B cell (primary cell): ENCODE results near the gene ARHGEF38. TPM values are rescaled to one million over a fixed set of nuclear protein-coding genes. Genes with fewer than 3 reads are reported as not detected.

Experiments
- ATAC-seq: fragments of 200-7000 bp; cut with Tn5 transposase; one replicate; pipeline ENCODE4 v1.10.0; 2021; ENCODE audit warnings: low read depth, mild to moderate bottlenecking, moderate number of reproducible peaks, moderate library complexity
- CTCF ChIA-PET: fragments of 350-600 bp; sonication (Branson Sonifier 250); formaldehyde crosslinking; loops from one replicate; lab custom pipeline; 2021; ENCODE audit warnings: antibody characterized with exemption, inconsistent platforms; lab: Charles Lee
- POLR2A ChIA-PET: fragments of 350-600 bp; sonication (Branson Sonifier 250); formaldehyde crosslinking; loops from one replicate; lab custom pipeline; 2021; ENCODE audit warnings: antibody characterized with exemption; lab: Charles Lee
- DNase-seq: peaks from one replicate; pipeline ENCODE4 v3.0.0; 2013
- H2AFZ ChIP-seq: 2 replicates; pipeline ENCODE4 v1.6.1; 2012; ENCODE audit warnings: mild to moderate bottlenecking, low read depth, low read length; ENCODE audit not compliant: insufficient read depth, poor library complexity, severe bottlenecking
- H3K27ac ChIP-seq, 2 donors: 1 replicate in 1 of 2; 2 replicates in 1 of 2; pipeline ENCODE4 v1.5.1; 2012 to 2013; ENCODE audit warnings: low read length in 2 of 2, mild to moderate bottlenecking in 2 of 2, moderate library complexity in 1 of 2
- H3K27me3 ChIP-seq, 4 experiments: fragments of 200-600 bp in 1 of 4; sonication (generic) in 1 of 4; replicated peaks in 1 of 4; 1 replicate in 2 of 4; 2 replicates in 2 of 4; pipeline versions ENCODE4 v1.6.1 to v1.7.0; 2013 to 2016; ENCODE audit warnings: low read length in 3 of 4, mild to moderate bottlenecking in 2 of 4, mixed read lengths in 1 of 4, moderate library complexity in 1 of 4; ENCODE audit not compliant: insufficient read depth in 4 of 4, control insufficient read depth in 3 of 4; ENCODE audit errors: control extremely low read depth in 1 of 4
- H3K36me3 ChIP-seq, 2 experiments: replicated peaks in 1 of 2; 1 replicate in 1 of 2; 2 replicates in 1 of 2; pipeline versions ENCODE4 v1.6.1 to v1.7.1; 2013; ENCODE audit warnings: low read length in 1 of 2; ENCODE audit not compliant: insufficient read depth in 2 of 2, control insufficient read depth in 1 of 2; ENCODE audit errors: control extremely low read depth in 1 of 2, extremely low read depth in 1 of 2
- H3K4me1 ChIP-seq, 2 donors: fragments of 200-600 bp in 1 of 2; sonication (generic) in 1 of 2; 1 replicate in 1 of 2; 2 replicates in 1 of 2; pipeline versions ENCODE4 v1.5.1 to v1.6.1; 2013 to 2017; ENCODE audit warnings: low read length in 2 of 2; ENCODE audit not compliant: control insufficient read depth in 2 of 2, insufficient read depth in 2 of 2
- H3K4me2 ChIP-seq: replicated peaks from 2 replicates; pipeline ENCODE3; 2012; ENCODE audit warnings: mild to moderate bottlenecking, low read depth, low read length; ENCODE audit not compliant: poor library complexity, severe bottlenecking
- H3K4me3 ChIP-seq, 5 experiments: fragments of 200-600 bp in 1 of 5; sonication (generic) in 1 of 5; 1 replicate in 3 of 5; 2 replicates in 2 of 5; pipeline versions ENCODE4 v1.5.1 to v1.7.0; 2011 to 2016; ENCODE audit warnings: low read length in 4 of 5, mild to moderate bottlenecking in 4 of 5, low read depth in 2 of 5, control low read depth in 1 of 5, moderate library complexity in 1 of 5; ENCODE audit not compliant: insufficient read depth in 1 of 5; ENCODE audit errors: control extremely low read depth in 1 of 5, extremely low read depth in 1 of 5
- H3K79me2 ChIP-seq: fragments of 200-600 bp; sonication (generic); one replicate; pipeline ENCODE4 v1.6.0; 2016; ENCODE audit warnings: low read length; ENCODE audit not compliant: control insufficient read depth, insufficient read depth
- H3K9ac ChIP-seq: fragments of 200-600 bp; sonication (generic); 2 replicates; pipeline ENCODE4 v1.6.1; 2017; ENCODE audit warnings: mild to moderate bottlenecking, low read length, moderate library complexity
- H3K9me3 ChIP-seq, 3 donors: one replicate each; pipeline versions ENCODE4 v1.6.1 to v1.7.1; 2013; ENCODE audit warnings: low read length in 2 of 3; ENCODE audit not compliant: control insufficient read depth in 2 of 3, insufficient read depth in 1 of 3; ENCODE audit errors: control extremely low read depth in 1 of 3
- H4K20me1 ChIP-seq: 2 replicates; pipeline ENCODE4 v1.6.0; 2012; ENCODE audit warnings: mild to moderate bottlenecking, low read length; ENCODE audit not compliant: insufficient read depth, control insufficient read depth, poor library complexity, severe bottlenecking
- H3K27ac Mint-ChIP-seq: one replicate; pipeline ENCODE4 v1.8.0; 2021; ENCODE audit warnings: mixed read lengths
- H3K27me3 Mint-ChIP-seq: one replicate; pipeline ENCODE4 v1.8.0; 2021; ENCODE audit warnings: mixed read lengths
- H3K4me1 Mint-ChIP-seq: one replicate; pipeline ENCODE4 v1.8.0; 2021; ENCODE audit warnings: mixed read lengths
- H3K4me3 Mint-ChIP-seq: one replicate; pipeline ENCODE4 v1.8.0; 2021; ENCODE audit warnings: mixed read lengths
- H3K9me3 Mint-ChIP-seq: one replicate; pipeline ENCODE4 v1.8.0; 2022; ENCODE audit warnings: mixed read lengths; ENCODE audit not compliant: insufficient read depth
- EZH2 ChIP-seq: IDR thresholded peaks from 2 replicates; pipeline ENCODE4 v1.6.1; 2012; ENCODE audit warnings: borderline replicate concordance, low read depth, mild to moderate bottlenecking, moderate library complexity, low read length; ENCODE audit not compliant: insufficient read depth, poor library complexity, severe bottlenecking
- WGBS: methylation state at CpG from one replicate; pipeline ENCODE4 v1.1.5; 2013; ENCODE audit warnings: missing lambda C conversion rate; ENCODE audit not compliant: insufficient coverage; 5-methylcytosine and 5-hydroxymethylcytosine counted together
- intact Hi-C: fragments of 100-400 bp; cut with micrococcal nuclease; formaldehyde crosslinking; loops from one replicate; pipeline ENCODE4 v1.10.0; 2022
- polyA plus RNA-seq: library from polyadenylated mRNA; depleted of rRNA; stranded (reverse); fragments of >200 nt; gene quantifications from 2 replicates; pipeline ENCODE4 v1.2.3, GENCODE V29; 2012
- total RNA-seq, 2 donors: library from RNA; stranded (reverse); fragments of 120-200 nt in 1 of 2; gene quantifications; 1 replicate in 1 of 2; 2 replicates in 1 of 2; pipeline versions ENCODE4 v1.2.3 to v1.2.4, GENCODE V29; 2013 to 2022
- TF ChIP-seq, protein P1 (sequence below): fragments of 200-600 bp; IDR thresholded peaks from one replicate; pipeline ENCODE4 v1.8.0; 2022; ENCODE audit warnings: antibody characterized with exemption, mild to moderate bottlenecking

Gene ARHGEF38
- total and polyA plus RNA-seq, 2 donors (not counting 1 experiment from before 2014, with no cell fraction given): not detected

DNA sequence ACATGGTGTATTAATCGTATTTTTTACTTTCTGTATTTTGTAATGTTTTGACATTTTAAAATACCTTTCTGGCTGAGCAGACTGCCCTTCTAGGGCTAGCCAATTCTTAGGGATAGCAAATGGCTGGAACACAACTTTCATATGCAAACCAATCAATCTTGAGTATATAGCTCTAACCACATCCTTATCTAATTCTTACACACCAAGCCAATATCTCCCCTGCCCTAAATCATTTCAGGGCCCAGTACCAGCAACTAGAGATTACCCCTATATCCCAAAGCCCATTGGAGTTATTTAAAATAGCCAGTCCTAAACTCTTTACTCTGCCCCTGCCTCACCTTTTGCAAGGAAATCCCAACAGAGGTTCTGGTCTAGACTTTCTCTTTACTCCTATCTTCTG lies 97.8 kb downstream of the ARHGEF38 start:
- CTCF ChIA-PET: no interaction called here

GRCh38 chr4:105651884-105652283 lies 99.5 kb downstream of the ARHGEF38 start:
- peaks cover 14% of the 10 kb centered on the region for H3K27me3 Mint-ChIP-seq
- ChIA-PET CTCF (no interaction called here), POLR2A (no interaction called here)
- DNase-seq: no peak
- H3K4me1 ChIP-seq: no peaks in the 10 kb centered on the region
- H3K9ac ChIP-seq: no peak overlapping the region
- no peak overlapping the region for H3K4me2 ChIP-seq
- no peak overlapping the region for H3K4me3 ChIP-seq
- no peak overlapping the region for H3K27ac ChIP-seq
- no peaks in the 10 kb centered on the region for H3K9me3 Mint-ChIP-seq
- H3K36me3 ChIP-seq: no peaks in the 10 kb centered on the region
- TF ChIP-seq, protein P1, sequence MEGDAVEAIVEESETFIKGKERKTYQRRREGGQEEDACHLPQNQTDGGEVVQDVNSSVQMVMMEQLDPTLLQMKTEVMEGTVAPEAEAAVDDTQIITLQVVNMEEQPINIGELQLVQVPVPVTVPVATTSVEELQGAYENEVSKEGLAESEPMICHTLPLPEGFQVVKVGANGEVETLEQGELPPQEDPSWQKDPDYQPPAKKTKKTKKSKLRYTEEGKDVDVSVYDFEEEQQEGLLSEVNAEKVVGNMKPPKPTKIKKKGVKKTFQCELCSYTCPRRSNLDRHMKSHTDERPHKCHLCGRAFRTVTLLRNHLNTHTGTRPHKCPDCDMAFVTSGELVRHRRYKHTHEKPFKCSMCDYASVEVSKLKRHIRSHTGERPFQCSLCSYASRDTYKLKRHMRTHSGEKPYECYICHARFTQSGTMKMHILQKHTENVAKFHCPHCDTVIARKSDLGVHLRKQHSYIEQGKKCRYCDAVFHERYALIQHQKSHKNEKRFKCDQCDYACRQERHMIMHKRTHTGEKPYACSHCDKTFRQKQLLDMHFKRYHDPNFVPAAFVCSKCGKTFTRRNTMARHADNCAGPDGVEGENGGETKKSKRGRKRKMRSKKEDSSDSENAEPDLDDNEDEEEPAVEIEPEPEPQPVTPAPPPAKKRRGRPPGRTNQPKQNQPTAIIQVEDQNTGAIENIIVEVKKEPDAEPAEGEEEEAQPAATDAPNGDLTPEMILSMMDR: no peak
- TF ChIP-seq EZH2: no peak
- intact Hi-C loops: no loop called here
- no peaks in the 10 kb centered on the region for H3K79me2 ChIP-seq
- no peak overlapping the region for H2AFZ ChIP-seq
- no peak for ATAC-seq
- H3K4me3 Mint-ChIP-seq: no peak overlapping the region
- H3K27me3 ChIP-seq: no peaks in the 10 kb centered on the region
- H3K4me1 Mint-ChIP-seq: no peaks in the 10 kb centered on the region
- peaks cover 0 to 1% (median 0%) of the 10 kb centered on the region in 3 donors for H3K9me3 ChIP-seq
- no peaks in the 10 kb centered on the region for H4K20me1 ChIP-seq
- no peak overlapping the region for H3K27ac Mint-ChIP-seq

More for the DNA sequence above, 97.8 kb downstream of the ARHGEF38 start:
- no peak overlapping the region for H3K4me3 Mint-ChIP-seq
- H3K79me2 ChIP-seq: no peaks in the 10 kb centered on the region
- H3K27me3 ChIP-seq: no peaks in the 10 kb centered on the region
- no CpG with 5 or more reads among the region's 1 CpG for WGBS
- no peaks in the 10 kb centered on the region for H3K9me3 ChIP-seq
- H3K27ac ChIP-seq: no peak overlapping the region
- ATAC-seq (no peak), DNase-seq (no peak)
- no peak overlapping the region for H3K9ac ChIP-seq
- no peak overlapping the region for H3K4me3 ChIP-seq
- no peaks in the 10 kb centered on the region for H3K36me3 ChIP-seq
- intact Hi-C loops: no loop called here
- no peak for TF ChIP-seq EZH2
- TF ChIP-seq, protein P1: no peak
- no peak overlapping the region for H3K27ac Mint-ChIP-seq
- H2AFZ ChIP-seq: no peak overlapping the region
- H3K4me1 Mint-ChIP-seq: no peaks in the 10 kb centered on the region
- H3K9me3 Mint-ChIP-seq: no peaks in the 10 kb centered on the region
- no peaks in the 10 kb centered on the region for H3K4me1 ChIP-seq
- H3K4me2 ChIP-seq: no peak overlapping the region
- H4K20me1 ChIP-seq: no peaks in the 10 kb centered on the region
- H3K27me3 Mint-ChIP-seq: peaks cover 14% of the 10 kb centered on the region
- POLR2A ChIA-PET: no interaction called here
